NOMO-1 (cell line): ENCODE results near the gene ZYX.
A peak's percentile ranks its signal among the peaks of the same experiment; 100 is the strongest.

ENCODE experiments used
- DNase-seq, 2 experiments: peaks; one replicate each; lab custom pipeline; 2025; ENCODE audit not compliant: unreplicated experiment in 2 of 2; lab: John Stamatoyannopoulos, UW

The ZYX gene

DNA sequence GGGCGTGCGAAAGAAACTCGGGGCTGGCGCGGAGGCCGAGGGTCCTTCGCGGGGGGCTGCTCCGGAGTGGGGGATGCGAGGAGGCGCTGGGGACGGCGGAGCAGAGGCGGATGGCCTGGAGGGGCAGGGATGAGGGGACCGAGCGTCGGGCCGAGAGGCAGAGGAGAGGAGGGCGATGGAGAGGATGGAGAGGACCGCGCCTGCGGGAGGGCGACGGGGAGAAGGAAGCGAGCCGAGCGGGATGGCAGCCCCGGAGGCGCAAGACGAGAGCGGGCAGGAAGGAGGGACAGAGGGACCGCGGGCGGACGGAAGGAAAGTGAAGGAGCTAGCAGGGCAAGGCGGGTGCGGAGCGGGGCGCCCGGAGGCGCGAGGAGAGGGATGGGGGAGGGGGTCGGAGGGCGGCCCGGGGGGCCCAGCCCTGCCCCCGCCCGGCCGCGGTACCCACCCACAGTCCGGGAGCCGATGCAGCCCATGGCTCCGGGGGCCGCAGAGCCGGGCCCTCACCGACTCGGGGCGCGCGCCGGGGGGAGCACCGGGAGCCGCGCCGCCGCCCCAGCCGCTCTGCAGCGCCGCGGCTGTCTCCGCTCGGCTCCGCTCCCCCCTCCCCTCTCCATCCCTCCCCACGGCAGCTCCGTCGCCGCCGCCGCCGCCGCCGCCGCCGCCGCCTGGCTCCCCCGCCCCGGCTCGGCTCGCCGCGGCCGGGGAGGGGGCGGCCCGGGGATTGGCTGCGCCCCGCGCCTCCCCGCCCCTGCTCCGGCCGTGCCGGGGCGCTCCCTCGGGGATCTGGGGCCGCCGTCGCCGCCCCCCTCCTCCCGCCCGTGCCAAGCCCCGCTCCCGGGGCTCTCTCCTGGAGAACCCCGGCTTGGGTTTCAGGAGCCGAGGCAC is 18.8 kb upstream of the ZYX start, which contains the start of gene FAM131B:
FAM131B (minus strand) TSS at position 583 of the 885 bp plus-strand sequence; CDS start at position 473, 110 bp downstream.
- no peak for DNase-seq

GRCh38 chr7:143363016-143363937 is 17.9 kb upstream of the ZYX start:
- DNase-seq: no peak

DNA sequence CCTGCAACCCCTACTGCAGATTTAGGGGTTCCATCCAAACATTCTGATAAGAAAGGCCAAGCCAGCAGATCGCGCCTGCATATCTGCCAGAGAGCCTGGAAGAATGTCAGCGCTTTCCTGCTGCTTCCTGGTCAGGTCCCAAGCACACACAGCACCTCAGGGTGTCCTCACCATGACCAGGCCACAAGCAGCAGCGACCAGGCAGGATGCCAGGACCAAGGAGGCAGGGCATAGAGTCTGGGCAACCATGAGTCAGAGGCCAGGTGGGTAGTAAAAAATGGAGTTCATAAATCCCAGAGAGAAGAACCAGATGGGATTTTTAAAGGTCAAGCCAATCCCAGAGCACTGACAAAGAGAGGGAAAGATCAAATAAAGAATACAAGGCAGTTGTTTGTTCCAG is 13.2 kb upstream of the ZYX start:
- no peak for DNase-seq

DNA sequence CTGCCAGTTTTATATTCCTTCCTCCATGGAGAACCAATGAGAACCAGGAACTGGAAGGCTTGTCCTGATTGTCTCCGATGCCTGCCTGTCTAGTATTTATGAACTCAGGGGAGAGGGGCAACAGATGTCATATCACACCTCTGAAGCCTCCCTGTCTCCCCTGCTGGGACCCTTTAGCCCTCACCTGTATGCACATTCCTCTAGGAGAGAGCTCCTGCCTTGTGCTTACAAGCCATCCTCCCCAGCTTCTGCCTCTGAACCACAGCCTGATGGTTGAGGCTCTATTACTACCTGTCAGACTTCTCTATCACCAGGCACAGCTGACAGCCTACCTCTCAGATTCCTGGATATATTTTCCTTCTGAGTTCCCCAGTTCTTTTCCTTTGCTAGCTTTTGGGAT is 12.8 kb upstream of the ZYX start:
- DNase-seq: no peak

DNA sequence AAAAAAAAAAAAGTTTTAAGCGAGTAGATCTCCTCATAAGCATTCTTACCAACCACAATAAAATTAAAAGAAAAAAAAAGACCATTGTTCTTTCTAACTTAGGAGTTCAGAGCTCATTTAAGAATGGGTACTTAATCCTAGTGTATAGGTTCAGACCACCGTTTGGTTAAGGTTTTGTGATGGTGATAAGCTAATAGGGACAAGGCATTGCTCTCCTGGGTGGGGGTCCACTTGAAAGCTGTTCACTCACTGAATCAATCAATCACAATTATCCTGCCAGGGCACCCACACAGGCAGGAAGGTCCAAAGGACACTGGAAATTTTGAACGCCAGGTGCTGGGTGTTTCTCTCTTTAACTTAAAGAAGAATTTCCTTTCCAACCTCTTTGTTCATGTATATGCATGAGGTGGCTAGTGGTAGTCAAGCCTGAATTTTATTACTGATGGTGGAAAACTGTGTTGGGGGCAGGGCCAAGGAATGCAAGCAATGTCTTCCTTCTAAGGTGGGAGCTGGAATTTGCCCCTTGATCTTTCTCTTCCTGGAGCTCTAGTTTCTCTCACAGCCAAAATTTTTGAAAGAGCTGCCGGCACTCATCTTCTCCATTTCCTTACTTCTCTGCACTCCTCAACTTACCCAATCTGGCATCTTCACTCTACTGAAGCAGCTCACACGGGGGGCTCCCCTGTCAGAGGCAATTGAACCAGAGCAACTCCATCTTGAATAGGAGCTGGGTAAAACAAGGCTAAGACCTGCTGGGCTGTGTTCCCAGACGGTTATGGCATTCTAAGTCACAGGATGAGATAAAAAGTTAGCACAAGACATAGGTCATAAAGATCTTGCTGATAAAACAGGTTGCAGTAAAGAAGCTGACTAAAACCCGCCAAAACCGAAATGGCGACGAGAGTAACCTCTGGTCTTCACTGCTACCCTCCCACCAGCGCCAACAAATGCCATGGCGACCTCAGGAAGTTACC is 11.2 kb upstream of the ZYX start:
- no peak for DNase-seq

DNA sequence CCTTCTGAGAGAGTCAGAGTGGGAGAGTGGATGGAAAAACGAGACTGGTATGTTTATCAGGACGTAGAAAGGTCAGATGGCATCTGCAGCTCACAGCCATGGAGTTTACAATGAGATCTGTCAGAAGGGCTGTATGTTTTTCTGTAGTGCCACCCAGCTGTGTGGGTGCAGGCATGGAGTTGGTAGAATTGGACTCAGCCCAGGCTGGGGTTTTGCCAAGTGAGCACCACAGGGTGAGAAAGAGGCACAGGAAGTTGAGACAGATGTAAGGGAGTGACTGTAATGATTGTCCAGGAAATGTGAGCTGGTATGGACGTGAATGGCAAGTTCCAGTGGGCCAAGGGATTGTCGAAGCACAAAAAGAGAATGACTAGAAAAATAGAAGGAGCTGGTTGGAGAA is 9.1 kb upstream of the ZYX start:
- DNase-seq: peak in 1 of 2 experiments; percentile 20

DNA sequence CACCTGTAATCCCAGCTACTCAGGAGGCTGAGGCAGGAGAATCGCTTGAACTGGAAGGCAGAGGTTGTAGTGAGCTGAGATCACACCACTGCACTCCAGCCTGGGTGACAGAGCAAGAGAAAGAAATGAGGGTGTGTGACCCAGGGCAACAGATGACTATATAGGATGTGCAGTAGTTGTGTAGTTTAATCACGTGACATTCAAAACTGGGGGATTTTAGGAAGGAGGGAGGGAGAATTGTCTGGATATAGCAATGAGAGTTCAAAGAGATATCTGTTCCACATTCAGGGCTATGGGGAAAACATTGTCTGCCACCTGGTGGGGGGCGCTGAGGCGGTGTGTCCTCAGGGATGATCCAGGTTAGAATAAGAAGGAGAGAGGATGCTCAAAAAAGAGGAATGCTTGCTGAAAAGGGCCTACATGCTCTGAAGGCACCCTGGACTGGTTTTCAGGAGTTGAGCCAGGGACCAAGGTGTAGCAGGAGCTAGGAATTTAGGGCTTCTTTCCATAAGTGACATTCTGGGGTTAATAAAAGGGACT is 7.8 kb upstream of the ZYX start:
- no peak for DNase-seq

- no peak for DNase-seq
These were observed 6.6 kb upstream of the ZYX start for GRCh38 chr7:143374561-143374960.

- DNase-seq: peak; percentile 29 to 78
These were observed 5.7 kb upstream of the ZYX start for GRCh38 chr7:143375298-143376034.

DNA sequence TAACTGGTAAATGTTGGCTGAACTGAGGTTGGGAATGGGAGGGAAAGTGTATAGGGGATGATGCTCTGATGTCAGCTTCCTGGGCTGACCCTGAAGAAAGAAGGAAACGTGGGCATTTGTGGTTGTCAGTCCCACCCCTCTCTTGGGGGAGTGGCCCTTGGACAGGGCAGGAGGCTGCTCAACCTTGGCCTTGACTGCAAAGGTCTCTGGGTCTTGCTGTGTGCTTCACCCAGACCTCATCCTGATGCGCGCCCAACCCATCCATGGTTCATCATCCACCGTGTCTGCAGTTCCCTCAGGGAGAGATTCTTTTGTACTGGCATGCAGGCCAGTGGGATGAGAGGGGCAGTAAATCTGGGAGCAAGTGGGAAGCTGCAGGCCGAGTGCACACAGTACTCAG is 4.7 kb upstream of the ZYX start:
- no peak for DNase-seq

GRCh38 chr7:143379611-143380259 is 1.4 kb upstream of the ZYX start:
- DNase-seq: no peak

- peak; percentile 58 for DNase-seq
These were observed 892 bp upstream of the ZYX start for GRCh38 chr7:143380260-143380645.

- DNase-seq: no peak
These were observed 431 bp downstream of the ZYX start for GRCh38 chr7:143381427-143382125.

DNA sequence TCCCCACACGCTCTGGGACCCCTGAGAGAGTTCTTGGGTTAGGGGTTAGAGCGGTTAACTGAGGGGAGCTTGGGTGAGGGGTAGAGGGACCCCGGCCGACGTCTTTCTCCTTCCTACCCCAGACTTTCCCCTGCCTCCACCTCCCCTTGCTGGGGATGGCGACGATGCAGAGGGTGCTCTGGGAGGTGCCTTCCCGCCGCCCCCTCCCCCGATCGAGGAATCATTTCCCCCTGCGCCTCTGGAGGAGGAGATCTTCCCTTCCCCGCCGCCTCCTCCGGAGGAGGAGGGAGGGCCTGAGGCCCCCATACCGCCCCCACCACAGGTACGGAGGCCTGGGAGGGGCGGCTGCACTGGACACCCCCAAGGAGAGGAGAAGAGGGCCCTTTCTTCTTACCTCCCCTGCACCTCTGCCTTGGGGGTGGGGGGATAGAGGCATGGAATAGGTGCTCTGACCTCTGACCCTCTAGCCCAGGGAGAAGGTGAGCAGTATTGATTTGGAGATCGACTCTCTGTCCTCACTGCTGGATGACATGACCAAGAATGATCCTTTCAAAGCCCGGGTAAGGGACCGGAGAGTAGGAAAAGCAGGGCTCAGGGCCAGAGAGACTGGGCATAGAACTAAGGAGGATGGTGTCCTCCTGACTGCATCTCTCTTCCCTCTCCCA is 1.1 kb downstream of the ZYX start:
- no peak for DNase-seq

- no peak for DNase-seq
These were observed 1.9 kb downstream of the ZYX start for GRCh38 chr7:143382791-143383641.

DNA sequence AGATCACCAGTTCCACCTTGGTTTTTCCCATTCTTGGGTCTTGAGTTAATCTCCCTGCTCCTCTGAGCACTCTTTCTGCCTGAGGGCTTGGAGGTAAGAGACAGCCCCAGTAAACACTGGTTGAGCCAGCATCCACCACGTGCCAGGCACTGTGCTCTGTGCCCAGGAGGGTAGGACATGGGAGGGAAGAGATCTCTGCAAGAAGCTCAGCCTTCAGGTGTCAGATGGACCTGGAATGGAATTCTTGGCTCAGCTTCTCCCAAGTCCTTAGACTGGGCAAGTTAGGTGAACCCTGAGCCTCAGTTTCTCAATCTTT is 2.5 kb downstream of the ZYX start:
- DNase-seq: no peak

DNA sequence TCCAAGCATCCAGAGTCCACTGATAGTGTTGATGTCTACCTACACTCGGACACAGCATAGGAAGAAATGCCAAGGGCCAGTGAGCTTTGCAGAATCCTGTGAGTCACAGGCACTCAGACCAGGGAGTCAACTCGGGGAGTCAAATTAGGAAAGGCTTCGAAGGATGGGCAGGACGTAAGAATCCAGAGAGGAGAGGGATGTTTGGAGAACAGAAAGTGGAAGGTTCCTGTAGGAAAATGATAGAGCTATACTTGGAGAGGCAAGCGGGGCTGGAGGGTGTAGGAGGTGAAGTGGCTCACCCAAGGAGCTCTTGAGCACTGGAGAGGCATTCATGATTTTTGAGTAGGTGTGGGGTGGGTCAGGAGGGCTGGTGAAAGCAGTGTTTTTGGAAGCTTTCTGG is 3.0 kb downstream of the ZYX start:
- no peak for DNase-seq
